GM12878 (cell line): ENCODE results near the gene TMPRSS11D. TPM values are rescaled to one million over a fixed set of nuclear protein-coding genes. Genes with fewer than 3 reads are reported as not detected.

ENCODE experiments used
- MTA2 ChIP-seq: fragments of 450-650 bp; IDR thresholded peaks from 2 replicates; pipeline ENCODE4 v1.6.1; 2016; ENCODE audit warnings: low read depth, mild to moderate bottlenecking, moderate library complexity
- NRF1 ChIP-seq: conservative IDR thresholded peaks from 2 replicates; pipeline ENCODE4 v1.6.1; 2011; ENCODE audit warnings: mild to moderate bottlenecking, low read depth, low read length, improper control_type of control experiment
- POLR2AphosphoS5 ChIP-seq: IDR thresholded peaks from 2 replicates; pipeline ENCODE4 v1.6.1; 2011; ENCODE audit warnings: mild to moderate bottlenecking, low read length, inconsistent platforms
- polyA plus RNA-seq, 11 experiments: library from polyadenylated mRNA; depleted of rRNA in 4 of 11; unstranded in 6 of 11; stranded (reverse) in 5 of 11; fragments of >200 nt; fragmentation: Nextera tagmentation in 4 of 11; fragmentation: Illumina TruSeq in 1 of 11; extraction: Ambion mirVana in 4 of 11; extraction: Trizol in 1 of 11; gene quantifications; 1 replicate in 1 of 11; 2 replicates in 10 of 11; pipeline versions ENCODE4 v1.2.1 to v1.2.3, GENCODE V29; 2011 to 2016; ENCODE audit warnings: inconsistent platforms in 2 of 11, missing spikeins in 2 of 11, low read depth in 1 of 11
- total RNA-seq, 4 experiments: library from RNA; depleted of rRNA in 3 of 4; stranded (reverse); fragments of >200 nt in 3 of 4; fragmentation: Illumina TruSeq in 1 of 4; extraction: Trizol in 1 of 4; gene quantifications; 2 replicates each; pipeline versions ENCODE4 v1.2.1 to v1.2.3, GENCODE V29; 2013 to 2021
- TF ChIP-seq, protein P1 (sequence below): fragments of 450-650 bp; formaldehyde crosslinking; IDR thresholded peaks from 2 replicates; pipeline ENCODE4 v1.4.0; 2020; ENCODE audit warnings: mild to moderate bottlenecking, moderate library complexity
- TF ChIP-seq, protein P2 (sequence below): IDR thresholded peaks from 2 replicates; pipeline ENCODE4 v1.6.1; 2012; ENCODE audit warnings: mild to moderate bottlenecking, low read depth, low read length
- TF ChIP-seq, protein P3 (sequence below): fragments of 450-650 bp; IDR thresholded peaks from 2 replicates; pipeline ENCODE4 v1.6.1; 2018; ENCODE audit warnings: borderline replicate concordance, mild to moderate bottlenecking; ENCODE audit not compliant: partially characterized antibody
- TF ChIP-seq, protein P4 (sequence below): fragments of 450-650 bp; IDR thresholded peaks from 2 replicates; pipeline ENCODE4 v1.6.1; 2017; ENCODE audit warnings: borderline replicate concordance

Gene TMPRSS11D
- total and polyA plus RNA-seq, 10 of the 15 experiments (the other 5 are each of a cell fraction or from before 2014, with no cell fraction given): not detected

DNA sequence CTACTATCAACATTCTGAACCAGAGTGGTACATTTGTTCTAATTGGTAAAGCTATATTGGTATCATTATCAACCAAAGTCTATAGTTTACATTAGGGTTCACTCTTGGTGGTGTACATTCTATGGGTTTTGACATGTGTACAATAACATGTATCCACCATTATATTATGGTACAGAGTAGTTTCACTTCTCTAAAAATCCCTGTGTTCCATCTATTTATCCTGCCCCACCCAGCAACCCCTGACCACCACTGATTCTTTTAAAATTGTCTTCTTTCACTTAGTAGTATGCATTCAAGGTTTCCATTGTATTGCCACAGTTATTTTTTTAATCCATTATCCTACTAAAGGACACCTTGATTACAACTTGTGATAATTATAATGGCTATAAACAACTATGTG is 15.3 kb upstream of the TMPRSS11D start (continued):
- TF ChIP-seq, protein P1, sequence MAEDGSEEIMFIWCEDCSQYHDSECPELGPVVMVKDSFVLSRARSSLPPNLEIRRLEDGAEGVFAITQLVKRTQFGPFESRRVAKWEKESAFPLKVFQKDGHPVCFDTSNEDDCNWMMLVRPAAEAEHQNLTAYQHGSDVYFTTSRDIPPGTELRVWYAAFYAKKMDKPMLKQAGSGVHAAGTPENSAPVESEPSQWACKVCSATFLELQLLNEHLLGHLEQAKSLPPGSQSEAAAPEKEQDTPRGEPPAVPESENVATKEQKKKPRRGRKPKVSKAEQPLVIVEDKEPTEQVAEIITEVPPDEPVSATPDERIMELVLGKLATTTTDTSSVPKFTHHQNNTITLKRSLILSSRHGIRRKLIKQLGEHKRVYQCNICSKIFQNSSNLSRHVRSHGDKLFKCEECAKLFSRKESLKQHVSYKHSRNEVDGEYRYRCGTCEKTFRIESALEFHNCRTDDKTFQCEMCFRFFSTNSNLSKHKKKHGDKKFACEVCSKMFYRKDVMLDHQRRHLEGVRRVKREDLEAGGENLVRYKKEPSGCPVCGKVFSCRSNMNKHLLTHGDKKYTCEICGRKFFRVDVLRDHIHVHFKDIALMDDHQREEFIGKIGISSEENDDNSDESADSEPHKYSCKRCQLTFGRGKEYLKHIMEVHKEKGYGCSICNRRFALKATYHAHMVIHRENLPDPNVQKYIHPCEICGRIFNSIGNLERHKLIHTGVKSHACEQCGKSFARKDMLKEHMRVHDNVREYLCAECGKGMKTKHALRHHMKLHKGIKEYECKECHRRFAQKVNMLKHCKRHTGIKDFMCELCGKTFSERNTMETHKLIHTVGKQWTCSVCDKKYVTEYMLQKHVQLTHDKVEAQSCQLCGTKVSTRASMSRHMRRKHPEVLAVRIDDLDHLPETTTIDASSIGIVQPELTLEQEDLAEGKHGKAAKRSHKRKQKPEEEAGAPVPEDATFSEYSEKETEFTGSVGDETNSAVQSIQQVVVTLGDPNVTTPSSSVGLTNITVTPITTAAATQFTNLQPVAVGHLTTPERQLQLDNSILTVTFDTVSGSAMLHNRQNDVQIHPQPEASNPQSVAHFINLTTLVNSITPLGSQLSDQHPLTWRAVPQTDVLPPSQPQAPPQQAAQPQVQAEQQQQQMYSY: no peak
- no peak for TF ChIP-seq POLR2AphosphoS5
- TF ChIP-seq, protein P2, sequence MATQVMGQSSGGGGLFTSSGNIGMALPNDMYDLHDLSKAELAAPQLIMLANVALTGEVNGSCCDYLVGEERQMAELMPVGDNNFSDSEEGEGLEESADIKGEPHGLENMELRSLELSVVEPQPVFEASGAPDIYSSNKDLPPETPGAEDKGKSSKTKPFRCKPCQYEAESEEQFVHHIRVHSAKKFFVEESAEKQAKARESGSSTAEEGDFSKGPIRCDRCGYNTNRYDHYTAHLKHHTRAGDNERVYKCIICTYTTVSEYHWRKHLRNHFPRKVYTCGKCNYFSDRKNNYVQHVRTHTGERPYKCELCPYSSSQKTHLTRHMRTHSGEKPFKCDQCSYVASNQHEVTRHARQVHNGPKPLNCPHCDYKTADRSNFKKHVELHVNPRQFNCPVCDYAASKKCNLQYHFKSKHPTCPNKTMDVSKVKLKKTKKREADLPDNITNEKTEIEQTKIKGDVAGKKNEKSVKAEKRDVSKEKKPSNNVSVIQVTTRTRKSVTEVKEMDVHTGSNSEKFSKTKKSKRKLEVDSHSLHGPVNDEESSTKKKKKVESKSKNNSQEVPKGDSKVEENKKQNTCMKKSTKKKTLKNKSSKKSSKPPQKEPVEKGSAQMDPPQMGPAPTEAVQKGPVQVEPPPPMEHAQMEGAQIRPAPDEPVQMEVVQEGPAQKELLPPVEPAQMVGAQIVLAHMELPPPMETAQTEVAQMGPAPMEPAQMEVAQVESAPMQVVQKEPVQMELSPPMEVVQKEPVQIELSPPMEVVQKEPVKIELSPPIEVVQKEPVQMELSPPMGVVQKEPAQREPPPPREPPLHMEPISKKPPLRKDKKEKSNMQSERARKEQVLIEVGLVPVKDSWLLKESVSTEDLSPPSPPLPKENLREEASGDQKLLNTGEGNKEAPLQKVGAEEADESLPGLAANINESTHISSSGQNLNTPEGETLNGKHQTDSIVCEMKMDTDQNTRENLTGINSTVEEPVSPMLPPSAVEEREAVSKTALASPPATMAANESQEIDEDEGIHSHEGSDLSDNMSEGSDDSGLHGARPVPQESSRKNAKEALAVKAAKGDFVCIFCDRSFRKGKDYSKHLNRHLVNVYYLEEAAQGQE: no peak
- TF ChIP-seq, protein P3, sequence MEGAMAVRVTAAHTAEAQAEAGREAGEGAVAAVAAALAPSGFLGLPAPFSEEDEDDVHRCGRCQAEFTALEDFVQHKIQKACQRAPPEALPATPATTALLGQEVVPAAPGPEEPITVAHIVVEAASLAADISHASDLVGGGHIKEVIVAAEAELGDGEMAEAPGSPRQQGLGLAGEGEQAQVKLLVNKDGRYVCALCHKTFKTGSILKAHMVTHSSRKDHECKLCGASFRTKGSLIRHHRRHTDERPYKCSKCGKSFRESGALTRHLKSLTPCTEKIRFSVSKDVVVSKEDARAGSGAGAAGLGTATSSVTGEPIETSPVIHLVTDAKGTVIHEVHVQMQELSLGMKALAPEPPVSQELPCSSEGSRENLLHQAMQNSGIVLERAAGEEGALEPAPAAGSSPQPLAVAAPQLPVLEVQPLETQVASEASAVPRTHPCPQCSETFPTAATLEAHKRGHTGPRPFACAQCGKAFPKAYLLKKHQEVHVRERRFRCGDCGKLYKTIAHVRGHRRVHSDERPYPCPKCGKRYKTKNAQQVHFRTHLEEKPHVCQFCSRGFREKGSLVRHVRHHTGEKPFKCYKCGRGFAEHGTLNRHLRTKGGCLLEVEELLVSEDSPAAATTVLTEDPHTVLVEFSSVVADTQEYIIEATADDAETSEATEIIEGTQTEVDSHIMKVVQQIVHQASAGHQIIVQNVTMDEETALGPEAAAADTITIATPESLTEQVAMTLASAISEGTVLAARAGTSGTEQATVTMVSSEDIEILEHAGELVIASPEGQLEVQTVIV: no peak
- TF ChIP-seq MTA2: no peak
- no peak for TF ChIP-seq NRF1
- TF ChIP-seq, protein P4, sequence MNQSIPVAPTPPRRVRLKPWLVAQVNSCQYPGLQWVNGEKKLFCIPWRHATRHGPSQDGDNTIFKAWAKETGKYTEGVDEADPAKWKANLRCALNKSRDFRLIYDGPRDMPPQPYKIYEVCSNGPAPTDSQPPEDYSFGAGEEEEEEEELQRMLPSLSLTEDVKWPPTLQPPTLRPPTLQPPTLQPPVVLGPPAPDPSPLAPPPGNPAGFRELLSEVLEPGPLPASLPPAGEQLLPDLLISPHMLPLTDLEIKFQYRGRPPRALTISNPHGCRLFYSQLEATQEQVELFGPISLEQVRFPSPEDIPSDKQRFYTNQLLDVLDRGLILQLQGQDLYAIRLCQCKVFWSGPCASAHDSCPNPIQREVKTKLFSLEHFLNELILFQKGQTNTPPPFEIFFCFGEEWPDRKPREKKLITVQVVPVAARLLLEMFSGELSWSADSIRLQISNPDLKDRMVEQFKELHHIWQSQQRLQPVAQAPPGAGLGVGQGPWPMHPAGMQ: no peak
